CD8-positive, alpha-beta memory T cell (primary cell): ENCODE results near the gene CD200. TPM values are rescaled to one million over a fixed set of nuclear protein-coding genes. Genes with fewer than 3 reads are reported as not detected.
A peak's percentile ranks its signal among the peaks of the same experiment; 100 is the strongest.

Experiments used
- CTCF ChIA-PET: fragments of 350-600 bp; sonication (Branson Sonifier 250); formaldehyde crosslinking; loops from one replicate; lab custom pipeline; 2021; ENCODE audit warnings: antibody characterized with exemption; lab: Charles Lee
- POLR2A ChIA-PET: fragments of 350-600 bp; sonication (Branson Sonifier 250); formaldehyde crosslinking; loops from one replicate; lab custom pipeline; 2021; ENCODE audit warnings: antibody characterized with exemption; lab: Charles Lee
- DNase-seq, 5 donors: peaks; one replicate each; pipeline versions ENCODE4 v3.0.0 to v3.0.0-alpha.2; 2020 to 2022; ENCODE audit warnings: mixed read lengths in 1 of 5
- H3K27ac ChIP-seq: one replicate; pipeline ENCODE4 v1.7.0; 2013; ENCODE audit warnings: low read depth, mild to moderate bottlenecking, low read length, moderate library complexity
- H3K27me3 ChIP-seq: 2 replicates; pipeline ENCODE4 v1.7.0; 2013; ENCODE audit warnings: low read length, mild to moderate bottlenecking; ENCODE audit not compliant: insufficient read depth, poor library complexity, severe bottlenecking
- H3K36me3 ChIP-seq: 2 replicates; pipeline ENCODE4 v1.7.0; 2013; ENCODE audit warnings: mild to moderate bottlenecking, low read length, moderate library complexity; ENCODE audit not compliant: insufficient read depth
- H3K4me1 ChIP-seq: 2 replicates; pipeline ENCODE4 v1.7.0; 2013; ENCODE audit warnings: mild to moderate bottlenecking, low read length, moderate library complexity; ENCODE audit not compliant: insufficient read depth
- H3K4me3 ChIP-seq: 2 replicates; pipeline ENCODE4 v1.7.0; 2013; ENCODE audit warnings: mild to moderate bottlenecking, low read length
- H3K9me3 ChIP-seq: 2 replicates; pipeline ENCODE4 v1.7.0; 2013; ENCODE audit warnings: mild to moderate bottlenecking, low read length
- H3K27ac Mint-ChIP-seq, 8 donors: one replicate each; pipeline ENCODE4 v1.8.0; 2020 to 2021; ENCODE audit warnings: mixed read lengths in 8 of 8, mild to moderate bottlenecking in 6 of 8, inconsistent platforms in 3 of 8, moderate library complexity in 3 of 8
- H3K27me3 Mint-ChIP-seq, 2 donors: one replicate each; pipeline ENCODE4 v1.8.0; 2020 to 2021; ENCODE audit warnings: mixed read lengths in 2 of 2, mild to moderate bottlenecking in 1 of 2, moderate library complexity in 1 of 2
- H3K36me3 Mint-ChIP-seq, 3 donors: one replicate each; pipeline ENCODE4 v1.8.0; 2020 to 2021; ENCODE audit warnings: mixed read lengths in 3 of 3, inconsistent platforms in 1 of 3, mild to moderate bottlenecking in 1 of 3
- H3K4me1 Mint-ChIP-seq, 3 donors: one replicate each; pipeline ENCODE4 v1.8.0; 2020 to 2021; ENCODE audit warnings: mixed read lengths in 3 of 3, inconsistent platforms in 1 of 3, mild to moderate bottlenecking in 1 of 3
- H3K4me3 Mint-ChIP-seq, 7 donors: one replicate each; pipeline ENCODE4 v1.8.0; 2020 to 2021; ENCODE audit warnings: mixed read lengths in 7 of 7, mild to moderate bottlenecking in 6 of 7, moderate library complexity in 4 of 7, inconsistent platforms in 2 of 7
- H3K9me3 Mint-ChIP-seq, 5 donors: one replicate each; pipeline ENCODE4 v1.8.0; 2020 to 2022; ENCODE audit warnings: mixed read lengths in 5 of 5, mild to moderate bottlenecking in 3 of 5, moderate library complexity in 2 of 5, inconsistent platforms in 1 of 5
- polyA plus RNA-seq: library from polyadenylated mRNA; unstranded; fragments of 300-500 nt; fragmentation: Illumina TruSeq; gene quantifications from one replicate; pipeline ENCODE4 v1.2.3, GENCODE V29; 2021
- total RNA-seq, 2 experiments: library from RNA; stranded (reverse); gene quantifications; one replicate each; pipeline ENCODE4 v1.2.3, GENCODE V29; 2021

CD200 gene
- total and polyA plus RNA-seq, 3 experiments from 2014 or later, result 1.7 to 18.3 (median 17.9) TPM

DNA sequence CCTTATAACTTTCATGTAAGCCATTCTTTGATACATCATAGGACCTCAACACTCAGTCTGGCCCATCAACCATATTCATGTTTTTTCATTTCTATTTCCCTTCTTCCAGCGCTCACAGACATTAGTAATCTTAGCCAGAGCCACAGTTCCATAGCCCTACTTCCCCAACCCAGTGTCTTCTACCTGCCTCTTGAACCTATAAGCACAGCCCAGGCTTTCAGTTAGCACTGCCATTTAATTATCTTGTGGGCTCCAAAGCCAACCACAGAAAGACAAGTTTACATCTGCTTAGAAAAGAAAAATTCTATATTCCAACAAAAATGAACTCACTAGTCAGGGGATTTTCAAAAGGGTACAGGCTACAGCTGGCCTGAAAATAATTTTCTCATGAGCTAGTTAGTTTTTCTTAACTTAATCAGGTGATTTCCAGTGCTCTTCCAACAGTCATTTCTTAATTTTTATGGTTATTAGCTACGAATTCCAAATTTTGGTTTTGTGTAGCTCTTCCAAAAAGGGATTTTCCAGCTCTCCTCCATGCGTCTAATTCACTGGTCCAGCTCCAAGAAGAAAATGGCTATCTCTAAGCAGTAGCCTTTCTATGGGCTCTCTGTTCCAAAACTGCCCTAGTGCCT lies 13.7 kb downstream of the CD200 start:
- CTCF ChIA-PET, result interaction anchor here (0.9 kb wide), 1 partner anchor 8 kb away, joined by 3 read pairs; no protein-coding TSS in a partner anchor
- Mint-ChIP-seq H3K27me3 (peaks cover 0 to 5% of the 10 kb centered on the region in 2 donors), H3K36me3 (peaks cover 0 to 13% (median 4%) of the 10 kb centered on the region in 3 donors), H3K4me1 (peaks cover 0 to 10% (median 3%) of the 10 kb centered on the region in 3 donors), H3K27ac (no peak overlapping the region), H3K9me3 (peaks cover 0 to 5% (median 3%) of the 10 kb centered on the region in 5 donors), H3K4me3 (no peak overlapping the region)
- H3K4me1 ChIP-seq, result no peaks in the 10 kb centered on the region
- H3K4me3 ChIP-seq, result no peak overlapping the region
- H3K27me3 ChIP-seq, result no peaks in the 10 kb centered on the region
- H3K36me3 ChIP-seq, result no peaks in the 10 kb centered on the region
- DNase-seq, result no peak
- no peaks in the 10 kb centered on the region for H3K9me3 ChIP-seq
- H3K27ac ChIP-seq, result no peak overlapping the region
- POLR2A ChIA-PET, result no interaction called here

DNA sequence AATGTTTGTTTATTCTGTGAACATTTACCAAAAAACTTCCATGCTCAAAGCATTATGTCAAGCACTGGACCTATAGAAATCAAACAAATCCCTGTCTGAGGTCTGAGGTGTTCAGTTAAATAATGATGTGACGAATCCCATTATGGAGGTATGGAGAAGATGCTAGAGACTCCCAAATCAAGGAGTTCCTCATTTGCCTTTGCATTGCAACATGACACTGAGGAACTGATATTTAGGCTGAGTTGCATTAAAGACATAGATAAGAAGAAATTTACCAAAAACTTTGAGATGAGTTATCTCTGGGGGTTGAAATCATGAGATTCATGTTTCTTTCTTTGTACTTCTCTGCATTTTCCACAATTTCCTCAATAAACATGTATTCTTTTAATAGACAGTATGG lies 16.0 kb downstream of the CD200 start:
- H3K4me1 ChIP-seq, result no peaks in the 10 kb centered on the region
- ChIA-PET POLR2A (no interaction called here), CTCF (no interaction called here)
- no peaks in the 10 kb centered on the region for H3K36me3 ChIP-seq
- H3K9me3 ChIP-seq, result no peaks in the 10 kb centered on the region
- H3K27ac Mint-ChIP-seq, result no peak overlapping the region
- no peaks in the 10 kb centered on the region for H3K27me3 ChIP-seq
- peaks cover 0 to 5% of the 10 kb centered on the region in 2 donors for H3K27me3 Mint-ChIP-seq
- H3K36me3 Mint-ChIP-seq, result peaks cover 0 to 10% (median 4%) of the 10 kb centered on the region in 3 donors
- DNase-seq, result no peak
- H3K4me3 Mint-ChIP-seq, result no peak overlapping the region
- H3K27ac ChIP-seq, result no peak overlapping the region
- H3K9me3 Mint-ChIP-seq, result peaks cover 0 to 2% (median 0%) of the 10 kb centered on the region in 5 donors
- no peak overlapping the region for H3K4me3 ChIP-seq
- H3K4me1 Mint-ChIP-seq, result peaks cover 0 to 4% (median 0%) of the 10 kb centered on the region in 3 donors

DNA sequence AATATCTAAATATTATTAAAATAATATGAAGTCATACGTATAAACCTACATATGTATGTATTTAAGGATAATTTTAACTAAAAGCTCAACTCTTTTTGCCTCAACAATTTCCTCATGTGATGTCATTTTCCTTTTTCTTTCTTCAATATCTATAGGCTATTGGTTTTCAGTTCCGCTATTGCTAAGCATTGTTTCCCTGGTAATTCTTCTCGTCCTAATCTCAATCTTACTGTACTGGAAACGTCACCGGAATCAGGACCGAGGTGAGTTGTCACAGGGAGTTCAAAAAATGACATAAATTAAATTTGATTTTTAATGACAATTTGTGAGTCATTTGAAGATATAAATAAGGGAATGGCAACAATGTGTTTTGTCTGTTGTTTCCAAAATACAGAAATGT lies 16.6 kb downstream of the CD200 start:
- peaks cover 0 to 5% of the 10 kb centered on the region in 2 donors for H3K27me3 Mint-ChIP-seq
- Histone ChIP-seq H3K36me3 (no peaks in the 10 kb centered on the region), H3K27ac (no peak overlapping the region)

DNA sequence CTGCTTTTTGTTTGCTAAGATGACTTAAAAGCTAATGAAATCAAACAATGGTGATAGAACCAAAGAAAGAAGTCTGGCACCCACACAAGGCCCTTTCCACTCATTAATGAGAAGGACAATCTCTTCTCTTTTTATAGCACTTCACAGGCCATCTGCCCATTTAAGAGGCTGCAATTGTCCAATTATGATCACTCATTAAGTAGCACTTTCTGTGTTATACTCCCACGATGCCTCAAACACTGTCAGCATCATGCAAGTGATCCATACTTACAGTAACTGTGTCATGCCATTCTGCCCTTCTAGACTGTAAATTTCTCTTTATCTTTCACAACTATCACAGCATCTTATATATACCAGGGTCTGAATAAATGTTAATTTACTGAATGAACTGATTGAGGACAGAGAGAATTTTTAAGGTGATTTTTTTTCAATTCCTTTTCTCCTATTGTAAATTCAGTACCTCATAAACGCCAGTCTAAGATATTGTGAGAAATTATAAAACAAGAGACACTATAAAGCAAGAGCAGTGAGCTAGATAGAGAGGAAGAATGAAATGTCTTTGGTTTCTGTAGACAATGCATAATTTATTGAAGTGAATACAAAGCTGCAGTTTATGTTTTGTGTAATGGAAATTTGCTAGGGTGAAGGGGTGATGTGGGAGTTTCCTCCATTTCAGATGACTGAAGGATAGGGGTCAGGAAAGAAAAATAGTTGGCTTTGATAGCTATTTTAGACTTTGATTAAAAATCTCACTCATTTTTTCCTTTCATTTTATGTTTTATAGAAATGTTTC lies 17.3 kb downstream of the CD200 start:
- Histone ChIP-seq H3K4me1 (no peaks in the 10 kb centered on the region), H3K27me3 (no peaks in the 10 kb centered on the region), H3K27ac (no peak overlapping the region), H3K9me3 (no peaks in the 10 kb centered on the region), H3K4me3 (no peak overlapping the region), H3K36me3 (no peaks in the 10 kb centered on the region)
- H3K4me3 Mint-ChIP-seq, result no peak overlapping the region
- no peak for DNase-seq
- peaks cover 0 to 4% (median 0%) of the 10 kb centered on the region in 3 donors for H3K4me1 Mint-ChIP-seq
- CTCF ChIA-PET, result no interaction called here
- POLR2A ChIA-PET, result no interaction called here
- peaks cover 0 to 5% of the 10 kb centered on the region in 2 donors for H3K27me3 Mint-ChIP-seq
- peaks cover 0 to 6% (median 4%) of the 10 kb centered on the region in 3 donors for H3K36me3 Mint-ChIP-seq
- H3K27ac Mint-ChIP-seq, result no peak overlapping the region
- H3K9me3 Mint-ChIP-seq, result no peaks in the 10 kb centered on the region

More for the DNA sequence above, 16.6 kb downstream of the CD200 start:
- CTCF ChIA-PET, result no interaction called here
- Histone ChIP-seq H3K27me3 (no peaks in the 10 kb centered on the region), H3K4me3 (no peak overlapping the region), H3K4me1 (no peaks in the 10 kb centered on the region), H3K9me3 (no peaks in the 10 kb centered on the region)
- no peak overlapping the region for H3K27ac Mint-ChIP-seq
- POLR2A ChIA-PET, result no interaction called here
- H3K9me3 Mint-ChIP-seq, result peaks cover 0 to under 1% (median 0%) of the 10 kb centered on the region in 5 donors
- peaks cover 0 to 4% (median 0%) of the 10 kb centered on the region in 3 donors for H3K4me1 Mint-ChIP-seq
- peaks cover 0 to 8% (median 4%) of the 10 kb centered on the region in 3 donors for H3K36me3 Mint-ChIP-seq
- no peak overlapping the region for H3K4me3 Mint-ChIP-seq
- DNase-seq, result no peak

DNA sequence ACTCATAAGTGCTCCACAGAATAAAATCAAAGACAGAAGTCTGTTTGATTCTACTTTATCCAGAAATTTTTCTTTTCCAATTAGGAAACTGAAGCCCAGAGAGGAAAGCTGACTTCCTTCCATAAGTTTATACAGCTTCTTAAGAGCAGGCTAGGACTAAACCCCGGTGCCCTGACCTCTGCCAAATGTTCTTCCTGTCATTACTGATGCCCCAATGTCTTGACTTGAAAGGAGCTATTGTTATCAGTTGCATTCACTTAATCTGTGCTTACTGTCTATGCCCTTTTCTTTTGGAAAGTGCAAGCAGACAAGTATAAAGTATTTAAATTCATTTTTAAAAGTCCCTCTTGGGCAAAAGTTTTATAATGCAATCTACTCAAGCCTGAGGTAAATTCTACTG lies 18.1 kb downstream of the CD200 start:
- no peak overlapping the region for H3K27ac ChIP-seq
- no peak for DNase-seq
- Mint-ChIP-seq H3K4me3 (no peak overlapping the region), H3K27ac (no peak overlapping the region), H3K4me1 (peaks cover 0 to 4% (median 0%) of the 10 kb centered on the region in 3 donors), H3K27me3 (peaks cover 0 to 5% of the 10 kb centered on the region in 2 donors), H3K9me3 (no peaks in the 10 kb centered on the region), H3K36me3 (peaks cover 0 to 4% (median 4%) of the 10 kb centered on the region in 3 donors)
- no peaks in the 10 kb centered on the region for H3K36me3 ChIP-seq
- no peak overlapping the region for H3K4me3 ChIP-seq
- CTCF ChIA-PET, result no interaction called here
- no peaks in the 10 kb centered on the region for H3K9me3 ChIP-seq
- no peaks in the 10 kb centered on the region for H3K27me3 ChIP-seq
- no peaks in the 10 kb centered on the region for H3K4me1 ChIP-seq
- POLR2A ChIA-PET, result no interaction called here

DNA sequence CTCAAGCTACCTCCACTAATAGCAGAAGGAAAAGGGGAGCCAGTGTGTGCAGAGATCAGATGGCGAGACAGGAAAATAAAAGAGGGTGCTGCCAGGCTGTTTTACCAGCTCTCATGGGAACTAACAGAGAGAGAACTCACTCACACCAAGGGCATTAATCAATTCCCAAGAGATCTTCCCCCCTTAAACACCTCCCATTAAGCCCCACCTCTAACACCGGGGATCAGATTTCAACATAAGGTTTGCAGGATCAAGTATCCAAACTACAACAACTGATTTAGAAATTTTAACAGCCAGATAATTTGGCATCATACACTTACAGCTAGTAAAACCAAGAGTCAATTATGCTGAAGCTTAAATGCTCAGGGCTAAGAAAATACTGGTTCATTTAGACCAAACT lies 18.9 kb downstream of the CD200 start:
- peak overlapping the region in 1 of 8 donors; percentile 26 for H3K27ac Mint-ChIP-seq
- no peaks in the 10 kb centered on the region for H3K27me3 ChIP-seq
- H3K36me3 Mint-ChIP-seq, result no peaks in the 10 kb centered on the region
- H3K9me3 ChIP-seq, result no peaks in the 10 kb centered on the region
- no peaks in the 10 kb centered on the region for H3K4me1 ChIP-seq
- H3K4me3 ChIP-seq, result no peak overlapping the region
- H3K27ac ChIP-seq, result no peak overlapping the region
- H3K4me1 Mint-ChIP-seq, result peaks cover 0 to 4% (median 0%) of the 10 kb centered on the region in 3 donors
- no peaks in the 10 kb centered on the region for H3K27me3 Mint-ChIP-seq
- CTCF ChIA-PET, result no interaction called here
- H3K36me3 ChIP-seq, result no peaks in the 10 kb centered on the region
- DNase-seq, result no peak
- no peak overlapping the region for H3K4me3 Mint-ChIP-seq
- no peaks in the 10 kb centered on the region for H3K9me3 Mint-ChIP-seq
- POLR2A ChIA-PET, result no interaction called here

DNA sequence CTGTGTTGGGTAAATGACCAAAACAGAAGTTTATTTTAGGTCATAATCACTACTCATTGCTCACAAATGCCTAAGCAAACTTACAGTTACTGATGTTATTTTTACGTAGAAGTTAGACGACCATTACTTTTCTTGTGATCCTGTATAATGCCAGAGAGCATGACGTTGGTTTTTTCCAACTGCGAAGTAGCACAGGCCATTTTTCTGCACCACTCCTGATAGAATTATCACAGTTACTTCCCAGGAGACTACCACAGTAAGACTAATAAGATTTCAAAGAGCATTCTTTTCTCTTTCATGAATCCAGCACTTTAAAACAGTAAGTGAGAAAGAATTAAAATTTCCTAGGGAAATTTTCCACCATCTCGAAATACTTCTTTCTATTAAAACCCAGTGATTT lies 19.8 kb downstream of the CD200 start:
- peaks cover 0 to 1% of the 10 kb centered on the region in 2 donors for H3K27me3 Mint-ChIP-seq
- H3K4me1 Mint-ChIP-seq, result peaks cover 0 to 10% (median under 1%) of the 10 kb centered on the region in 3 donors
- no peaks in the 10 kb centered on the region for H3K36me3 Mint-ChIP-seq
- H3K9me3 ChIP-seq, result no peaks in the 10 kb centered on the region
- H3K27ac ChIP-seq, result no peak overlapping the region
- CTCF ChIA-PET, result no interaction called here
- DNase-seq, result no peak
- no peak overlapping the region for H3K4me3 Mint-ChIP-seq
- H3K4me3 ChIP-seq, result no peak overlapping the region
- H3K36me3 ChIP-seq, result no peaks in the 10 kb centered on the region
- H3K9me3 Mint-ChIP-seq, result no peaks in the 10 kb centered on the region
- H3K4me1 ChIP-seq, result no peaks in the 10 kb centered on the region
- POLR2A ChIA-PET, result no interaction called here
- H3K27ac Mint-ChIP-seq, result no peak overlapping the region
- H3K27me3 ChIP-seq, result no peaks in the 10 kb centered on the region

DNA sequence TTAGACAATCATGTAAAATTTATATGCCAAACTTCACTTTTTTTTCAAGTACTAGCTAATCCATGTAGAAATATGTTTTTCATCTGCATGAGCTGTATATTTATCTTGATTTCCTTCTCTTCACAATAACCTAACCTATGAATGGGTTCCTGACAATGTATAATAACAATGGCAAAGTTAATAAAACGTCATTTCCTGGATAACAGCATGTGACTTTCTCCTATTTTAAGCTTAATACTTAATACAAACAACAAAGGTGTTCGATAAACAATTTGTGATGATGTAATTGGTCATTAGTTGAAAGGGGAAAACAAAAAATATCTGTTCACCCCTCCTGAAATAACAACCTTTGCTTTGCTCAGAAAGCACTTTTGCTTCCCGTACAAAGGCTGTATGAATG lies 20.4 kb downstream of the CD200 start:
- ChIA-PET CTCF (no interaction called here), POLR2A (no interaction called here)
- H3K4me1 Mint-ChIP-seq, result peaks cover 6 to 16% (median 7%) of the 10 kb centered on the region in 3 donors
- Histone ChIP-seq H3K36me3 (no peaks in the 10 kb centered on the region), H3K4me1 (peaks cover 6% of the 10 kb centered on the region), H3K27ac (no peak overlapping the region), H3K9me3 (no peaks in the 10 kb centered on the region), H3K4me3 (no peak overlapping the region), H3K27me3 (no peaks in the 10 kb centered on the region)
- H3K27ac Mint-ChIP-seq, result no peak overlapping the region
- peaks cover 0 to 1% of the 10 kb centered on the region in 2 donors for H3K27me3 Mint-ChIP-seq
- no peaks in the 10 kb centered on the region for H3K9me3 Mint-ChIP-seq
- no peaks in the 10 kb centered on the region for H3K36me3 Mint-ChIP-seq
- no peak for DNase-seq
- H3K4me3 Mint-ChIP-seq, result no peak overlapping the region
